SK-N-SH treated with all-trans-retinoic acid at 6 μM for 48 hours (cell line): ENCODE measurements around the gene GBF1.

Source experiments
- ATAC-seq: fragments of 200-7000 bp; cut with Tn5 transposase; 3 replicates; pipeline ENCODE4 v1.9.1; 2020; ENCODE audit warnings: mild to moderate bottlenecking, moderate library complexity
- BACH2 ChIP-seq: fragments of 250-450 bp; sonication (Bioruptor Pico); IDR thresholded peaks from 2 replicates; pipeline ENCODE4 v1.9.0; 2021; ENCODE audit warnings: mild to moderate bottlenecking, borderline replicate concordance
- CREB5 ChIP-seq: fragments of 250-450 bp; sonication (Bioruptor Pico); IDR thresholded peaks from 2 replicates; pipeline ENCODE4 v1.5.1; 2020; ENCODE audit warnings: low read depth, mild to moderate bottlenecking, moderate library complexity
- CSDC2 ChIP-seq: fragments of 250-450 bp; sonication (Bioruptor Pico); IDR thresholded peaks from 2 replicates; pipeline ENCODE4 v1.5.0; 2020; ENCODE audit warnings: mild to moderate bottlenecking, moderate library complexity
- CSRNP3 ChIP-seq: fragments of 250-450 bp; sonication (Bioruptor Pico); IDR thresholded peaks from 2 replicates; pipeline ENCODE4 v1.5.1; 2021; ENCODE audit warnings: mild to moderate bottlenecking, moderate library complexity
- ESRRG ChIP-seq: fragments of 250-450 bp; sonication (Bioruptor Pico); IDR thresholded peaks from 2 replicates; pipeline ENCODE4 v1.6.1; 2021; ENCODE audit warnings: mild to moderate bottlenecking
- OSR1 ChIP-seq: fragments of 250-450 bp; sonication (Bioruptor Pico); IDR thresholded peaks from 2 replicates; pipeline ENCODE4 v1.8.0; 2022; ENCODE audit warnings: moderate library complexity, mild to moderate bottlenecking, inconsistent platforms
- PATZ1 ChIP-seq: fragments of 250-450 bp; sonication (Bioruptor Pico); IDR thresholded peaks from 2 replicates; pipeline ENCODE4 v1.8.0; 2020; ENCODE audit warnings: mild to moderate bottlenecking, moderate library complexity, borderline replicate concordance
- POU6F1 ChIP-seq: fragments of 250-450 bp; sonication (Bioruptor Pico); IDR thresholded peaks from 2 replicates; pipeline ENCODE4 v1.8.0; 2021; ENCODE audit warnings: low read depth, mild to moderate bottlenecking, moderate library complexity, borderline replicate concordance
- PPARA ChIP-seq: fragments of 250-450 bp; sonication (Bioruptor Pico); IDR thresholded peaks from 2 replicates; pipeline ENCODE4 v1.5.0; 2020; ENCODE audit warnings: mild to moderate bottlenecking, borderline replicate concordance
- RARB ChIP-seq: fragments of 250-450 bp; sonication (Bioruptor Pico); IDR thresholded peaks from 2 replicates; pipeline ENCODE4 v1.8.0; 2021; ENCODE audit warnings: mild to moderate bottlenecking, moderate library complexity
- SNAI2 ChIP-seq: fragments of 250-450 bp; sonication (Bioruptor Pico); IDR thresholded peaks from 2 replicates; pipeline ENCODE4 v1.5.0; 2020; ENCODE audit warnings: mild to moderate bottlenecking, moderate library complexity
- TCF4 ChIP-seq: fragments of 250-450 bp; sonication (Bioruptor Pico); IDR thresholded peaks from 2 replicates; pipeline ENCODE4 v1.8.0; 2021; ENCODE audit warnings: mild to moderate bottlenecking, moderate library complexity, borderline replicate concordance
- TOX ChIP-seq: fragments of 250-450 bp; sonication (Bioruptor Pico); IDR thresholded peaks from 2 replicates; pipeline ENCODE4 v1.8.0; 2021; ENCODE audit warnings: mild to moderate bottlenecking, moderate library complexity, borderline replicate concordance
- TSHZ2 ChIP-seq: fragments of 250-450 bp; sonication (Bioruptor Pico); IDR thresholded peaks from 2 replicates; pipeline ENCODE4 v1.5.0; 2020; ENCODE audit warnings: mild to moderate bottlenecking, moderate library complexity
- ZFP3 ChIP-seq: fragments of 250-450 bp; sonication (Bioruptor Pico); IDR thresholded peaks from 2 replicates; pipeline ENCODE4 v1.5.0; 2020; ENCODE audit warnings: mild to moderate bottlenecking, moderate library complexity
- ZFP30 ChIP-seq: fragments of 450-650 bp; formaldehyde crosslinking; IDR thresholded peaks from 2 replicates; pipeline ENCODE4 v1.5.0; 2022; ENCODE audit warnings: mild to moderate bottlenecking, moderate library complexity
- ZNF565 ChIP-seq: fragments of 450-650 bp; formaldehyde crosslinking; conservative IDR thresholded peaks from 2 replicates; pipeline ENCODE4 v1.5.0; 2020; ENCODE audit warnings: low read depth, mild to moderate bottlenecking, moderate library complexity
- ZNF8 ChIP-seq: fragments of 450-650 bp; formaldehyde crosslinking; IDR thresholded peaks from 2 replicates; pipeline ENCODE4 v1.5.0; 2020; ENCODE audit warnings: mild to moderate bottlenecking, moderate library complexity

The GBF1 gene

GRCh38 chr10:102419269-102420180 lies 174.2 kb downstream of the GBF1 start:
- ATAC-seq, result no peak
- TF ChIP-seq TCF4 (CRISPR knock-in tag) (peak; percentile 19; the same call in 1 of the 2 replicates), CSRNP3 (CRISPR knock-in tag) (no peak), CSDC2 (CRISPR knock-in tag) (peak; percentile 82; the same call in 1 of the 2 replicates)

- no peak for TF ChIP-seq OSR1 (CRISPR knock-in tag)
- TF ChIP-seq ZNF565 (CRISPR knock-in tag), result no peak
- no peak for TF ChIP-seq ESRRG (CRISPR knock-in tag)
- no peak for TF ChIP-seq TSHZ2 (CRISPR knock-in tag)
- TF ChIP-seq SNAI2, result no peak
- TF ChIP-seq TCF4 (CRISPR knock-in tag), result no peak
- no peak for TF ChIP-seq CSDC2 (CRISPR knock-in tag)
- TF ChIP-seq ZNF8 (CRISPR knock-in tag), result no peak
- no peak for TF ChIP-seq CSRNP3 (CRISPR knock-in tag)
- no peak for TF ChIP-seq RARB (CRISPR knock-in tag)
- TF ChIP-seq PATZ1 (CRISPR knock-in tag), result no peak
- TF ChIP-seq BACH2 (CRISPR knock-in tag), result no peak
- no peak for TF ChIP-seq PPARA (CRISPR knock-in tag)
- no peak for TF ChIP-seq CREB5 (CRISPR knock-in tag)
- no peak for TF ChIP-seq TOX (CRISPR knock-in tag)
- TF ChIP-seq, all 23 proteins: peak for 0
- ATAC-seq, result peak; percentile 2
Measured at GRCh38 chr10:102420181-102420713, 174.9 kb downstream of the GBF1 start.

GRCh38 chr10:102420714-102421506 lies 175.6 kb downstream of the GBF1 start, which contains the start of gene FBXL15:
Gene FBXL15, plus strand, starts transcription at chr10:102420836. Its CDS starts 294 bp downstream, at chr10:102421130.
- no peak for TF ChIP-seq POU6F1 (CRISPR knock-in tag)
- TF ChIP-seq ZFP30 (CRISPR knock-in tag), result no peak
- peak; percentile 97 for TF ChIP-seq ZFP3 (CRISPR knock-in tag)
- peak; percentile 85 for ATAC-seq
